Measurements from ENCODE around the gene SGMS1.

GRCh38 chr10:50335397-50335796, 288.4 kb downstream of the SGMS1 start:
- no peak for TF ChIP-seq POLR2AphosphoS5 (IDR thresholded peaks at IDR 0.05; ENCODE audit: low read depth, low read length)
- TF ChIP-seq POLR2A (IDR thresholded peaks at IDR 0.05; ENCODE audit: low read depth, low read length), result no peak

Measured in GM12891 (cell line).